ENCODE results near the gene STARD9.
"Not testable (repeated sequence)": the region's sequence is repeated elsewhere in the genome, so short reads cannot be mapped to it uniquely, and the experiment has no call there.

STARD9 gene

GRCh38 chr15:42575188-42576039 lies at the start of gene STARD9:
STARD9 (plus strand) TSS chr15:42575606; CDS start chr15:42575716, 110 bp downstream.
- peak; percentile 98 for DNase-seq (ENCODE audit: low read depth)

- DNase-seq (ENCODE audit: low read depth), result no peak
Observed at GRCh38 chr15:42528970-42529369, 46.4 kb upstream of the STARD9 start.

- DNase-seq (ENCODE audit: low read depth), result no peak
Observed at GRCh38 chr15:42533246-42533645, 42.2 kb upstream of the STARD9 start.

GRCh38 chr15:42544853-42545629 lies 30.4 kb upstream of the STARD9 start:
- DNase-seq (ENCODE audit: low read depth), result no peak

- DNase-seq (ENCODE audit: low read depth), result no peak
Observed at GRCh38 chr15:42547918-42548248, 27.5 kb upstream of the STARD9 start.

- DNase-seq (ENCODE audit: low read depth), result peak; percentile 50
Observed at GRCh38 chr15:42548249-42549031, 27.0 kb upstream of the STARD9 start, which contains the start of the genes HAUS2 and LRRC57. HAUS2 (plus strand) TSS chr15:42548838; CDS start chr15:42548873, 35 bp downstream. LRRC57 (minus strand) TSS chr15:42548793; CDS start chr15:42548434, 359 bp downstream.

DNA sequence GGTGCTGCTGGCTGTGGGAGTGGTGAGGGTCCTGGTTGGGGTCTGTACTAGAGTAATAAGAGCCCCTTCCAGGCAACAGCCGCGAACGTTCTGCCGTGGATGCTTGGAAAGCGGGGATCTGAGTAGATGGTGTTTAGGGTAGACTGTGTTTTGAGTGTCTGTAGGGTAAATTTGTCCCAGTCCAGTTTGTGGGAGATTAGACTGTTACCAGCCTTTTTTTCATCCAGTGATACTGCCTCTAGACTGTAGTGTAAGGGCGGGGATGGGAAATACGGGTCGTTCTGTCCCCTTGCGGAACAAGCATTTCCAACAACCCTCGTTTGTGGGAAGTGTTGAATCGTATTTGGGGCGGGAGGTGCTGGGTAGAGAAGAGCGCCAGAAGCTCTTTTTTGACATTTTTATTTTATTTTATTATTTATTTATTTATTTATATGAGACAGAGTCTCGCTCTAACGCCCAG lies 26.3 kb upstream of the STARD9 start:
- peak; percentile 12 for DNase-seq (ENCODE audit: low read depth)

GRCh38 chr15:42549741-42550392 lies 25.5 kb upstream of the STARD9 start:
- no peak for DNase-seq (ENCODE audit: low read depth)

DNA sequence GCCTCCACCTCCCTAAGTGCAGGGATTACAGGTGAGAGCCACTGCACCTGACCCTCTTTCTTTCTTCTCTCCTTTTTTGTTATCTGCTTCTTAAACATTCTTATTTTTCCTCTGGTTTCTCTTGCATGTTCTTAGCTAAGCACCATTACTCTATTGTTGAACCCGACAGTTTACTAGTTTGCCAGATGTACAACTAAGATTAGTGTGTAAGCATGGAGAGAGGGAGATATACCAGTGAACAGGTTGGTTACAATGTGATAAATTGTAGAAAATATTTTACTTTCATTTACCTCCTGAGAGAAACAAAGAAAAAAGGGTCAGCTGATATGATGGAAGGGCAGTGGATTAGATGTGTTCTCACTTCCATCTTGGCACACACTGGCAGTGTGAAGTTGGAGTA lies 21.9 kb upstream of the STARD9 start:
- DNase-seq (ENCODE audit: low read depth), result no peak

DNA sequence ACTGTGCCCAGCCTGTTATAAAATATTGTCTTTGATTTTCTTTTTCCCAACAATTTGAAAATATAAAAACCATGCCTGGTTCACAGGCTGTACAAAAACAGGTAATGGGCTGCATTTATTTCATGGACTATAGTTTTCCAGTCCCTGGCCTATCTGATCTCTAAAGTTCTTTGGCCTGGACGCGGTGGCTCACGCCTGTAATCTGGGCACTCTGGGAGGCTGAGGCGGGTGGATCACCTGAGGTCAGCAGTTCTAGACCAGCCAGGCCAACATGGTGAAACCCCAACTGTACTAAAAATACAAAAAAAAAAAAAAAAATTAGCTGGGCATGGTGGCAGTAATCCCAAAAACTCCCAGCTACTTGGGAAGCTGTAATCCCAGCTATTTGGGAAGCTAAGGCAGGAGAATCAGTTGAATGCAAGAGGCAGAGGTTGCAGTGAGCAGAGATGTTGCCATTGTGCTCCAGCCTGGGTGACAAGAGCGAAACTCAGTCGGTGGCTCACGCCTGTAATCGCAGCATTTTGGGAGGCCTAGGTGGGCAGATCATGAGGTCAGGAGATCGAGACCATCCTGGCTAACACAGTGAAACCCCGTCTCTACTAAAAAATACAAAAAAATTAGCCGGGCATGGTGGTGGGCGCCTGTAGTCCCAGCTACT lies 18.7 kb upstream of the STARD9 start:
- DNase-seq (ENCODE audit: low read depth), result not testable (repeated sequence)

DNA sequence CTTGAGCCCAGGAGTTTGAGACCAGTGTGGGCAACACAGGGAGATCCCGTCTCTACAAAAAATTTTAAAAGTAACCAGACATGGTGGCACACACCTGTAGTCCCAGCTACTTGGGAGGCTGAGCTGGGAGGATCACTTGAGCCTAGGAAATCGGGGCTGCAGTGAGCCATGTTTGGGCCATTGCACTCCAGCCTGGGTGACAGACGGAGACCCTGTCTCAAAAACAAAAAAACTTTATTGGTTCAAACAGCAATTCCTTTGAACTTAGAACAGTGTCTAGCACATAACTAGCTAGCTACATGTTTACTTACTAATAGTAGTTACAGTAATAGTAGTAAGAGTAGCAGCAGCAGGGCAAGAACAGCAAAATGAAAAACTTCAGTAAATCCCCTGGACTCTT lies 16.7 kb upstream of the STARD9 start:
- no peak for DNase-seq (ENCODE audit: low read depth)

DNA sequence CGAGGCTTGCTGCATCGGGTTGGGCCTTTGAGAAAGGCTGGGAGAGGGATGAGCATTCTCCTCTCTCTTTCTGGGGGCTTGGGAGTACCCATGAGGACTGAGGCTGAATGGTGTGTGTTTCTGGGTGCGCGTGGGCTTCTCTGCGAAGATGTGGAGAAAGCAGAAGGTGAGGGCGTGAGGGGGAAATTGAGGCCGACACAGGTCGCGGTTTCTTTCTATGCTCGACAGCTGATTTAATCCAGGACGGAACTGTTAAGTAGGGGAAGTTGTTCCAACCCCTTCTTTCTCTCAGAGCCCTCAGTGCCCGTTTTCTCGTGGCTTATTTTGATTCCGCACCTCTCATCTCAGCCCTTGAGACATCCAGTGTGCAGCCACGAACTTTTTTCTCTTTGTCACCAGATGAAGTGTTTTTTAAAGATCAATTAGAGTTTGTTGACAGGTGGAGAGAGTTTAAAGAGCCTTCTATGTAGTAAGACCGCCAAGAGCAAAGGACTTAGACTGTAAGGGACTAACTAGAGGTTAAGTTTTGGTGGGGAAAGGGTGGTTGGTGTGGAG lies 711 bp downstream of the STARD9 start:
- DNase-seq (ENCODE audit: low read depth), result no peak

- DNase-seq (ENCODE audit: low read depth), result no peak
Observed at GRCh38 chr15:42576776-42577175, 1.4 kb downstream of the STARD9 start.

DNA sequence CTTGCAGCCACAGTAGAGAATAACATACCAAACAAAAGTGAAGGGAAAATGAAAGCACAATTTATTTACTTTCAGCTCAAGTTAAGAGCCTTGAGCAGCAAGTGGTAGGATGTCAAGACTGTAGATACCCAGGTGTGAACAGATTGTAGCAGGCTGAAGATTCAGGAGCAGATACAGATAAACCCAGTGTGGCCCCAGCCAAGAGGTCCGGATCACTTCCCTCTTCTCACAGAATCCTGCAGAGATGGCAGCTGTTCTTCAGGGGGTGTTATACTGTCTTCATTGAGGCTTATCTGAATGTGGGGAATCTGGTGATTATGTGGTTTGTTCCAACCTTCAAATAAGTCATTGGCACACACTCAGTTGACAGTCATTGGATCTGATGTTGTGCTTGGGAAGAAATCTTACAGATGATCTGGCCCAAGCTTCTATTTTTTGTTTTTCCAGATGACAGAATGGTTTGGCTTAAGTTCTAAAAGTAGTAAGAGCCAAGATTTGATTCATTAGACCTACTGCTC lies 2.2 kb downstream of the STARD9 start:
- peak; percentile 78 for DNase-seq (ENCODE audit: low read depth)

- no peak for DNase-seq (ENCODE audit: low read depth)
Observed at GRCh38 chr15:42578984-42579537, 3.7 kb downstream of the STARD9 start.

DNA sequence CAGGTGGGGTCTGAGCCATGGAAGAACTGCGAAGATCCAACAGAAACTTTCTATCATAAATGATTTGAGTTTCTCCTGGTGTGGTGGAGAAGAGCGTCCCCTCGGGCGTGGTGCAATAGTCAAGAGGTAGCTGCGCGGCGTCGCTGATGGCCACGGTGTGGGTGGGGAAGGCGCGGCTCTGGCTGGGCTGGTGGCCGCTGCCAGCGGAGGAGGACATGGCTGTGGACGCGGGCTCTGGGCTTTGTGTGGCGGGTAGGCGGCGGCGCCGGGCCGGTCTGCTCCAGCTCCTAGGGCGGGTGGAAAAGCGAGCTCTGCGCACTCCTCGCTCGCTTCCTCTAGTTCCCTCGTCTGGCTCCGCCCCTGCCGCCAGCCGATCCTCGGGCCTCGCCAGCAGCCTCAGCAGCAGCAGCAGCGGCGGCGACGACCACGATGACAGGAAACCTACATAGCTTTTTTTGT lies 5.9 kb downstream of the STARD9 start:
- no peak for DNase-seq (ENCODE audit: low read depth)

- DNase-seq (ENCODE audit: low read depth), result no peak
Observed at GRCh38 chr15:42582569-42583375, 7.4 kb downstream of the STARD9 start.

- no peak for DNase-seq (ENCODE audit: low read depth)
Observed at GRCh38 chr15:42584031-42584765, 8.8 kb downstream of the STARD9 start.
